ELR (cell line): ENCODE results near the gene FHOD3.
A peak's percentile ranks its signal among the peaks of the same experiment; 100 is the strongest.

Source experiments
- DNase-seq: peaks from one replicate; pipeline ENCODE4 v3.0.0-alpha.2; 2015; ENCODE audit warnings: low read depth

FHOD3 gene

DNA sequence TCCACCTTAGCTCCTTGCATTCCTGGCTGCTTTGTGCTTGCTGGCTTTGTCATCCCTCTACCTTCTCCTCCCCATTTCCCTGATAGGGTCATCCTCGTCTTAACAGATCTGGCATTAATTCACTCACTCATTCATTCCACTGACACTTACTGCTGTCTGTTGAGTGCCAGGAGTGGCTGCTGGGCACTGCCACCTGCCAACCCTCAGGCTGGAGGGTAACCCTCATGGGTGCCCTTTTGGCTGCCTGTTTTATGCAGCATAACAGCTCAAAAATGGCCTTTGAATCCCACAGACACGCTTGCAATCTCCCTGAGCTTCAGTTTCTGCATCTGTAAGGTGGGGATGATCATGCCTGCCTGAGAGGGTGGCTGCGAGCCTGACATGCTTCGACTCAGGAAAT, 25.2 kb downstream of the FHOD3 start:
- DNase-seq: no peak

DNA sequence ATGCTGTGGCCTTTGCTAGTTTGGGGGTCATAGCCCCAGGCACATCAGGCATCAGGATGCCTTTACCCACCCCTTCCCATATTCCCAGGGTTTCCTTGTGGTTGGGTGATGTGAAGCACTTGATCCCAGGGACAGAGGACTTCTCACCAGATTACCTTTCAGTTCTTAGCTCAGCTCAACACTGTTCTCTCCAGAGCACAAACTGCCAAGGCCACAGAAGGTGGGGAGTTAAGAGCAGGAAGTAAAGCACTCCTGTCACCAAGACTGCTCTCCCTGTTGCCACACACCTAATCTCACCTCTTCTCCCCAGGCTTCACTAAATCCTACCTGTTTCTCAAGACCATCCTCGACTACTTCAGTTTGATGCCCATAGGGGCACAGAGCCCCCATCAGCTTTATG, 25.9 kb downstream of the FHOD3 start:
- DNase-seq: no peak

DNA sequence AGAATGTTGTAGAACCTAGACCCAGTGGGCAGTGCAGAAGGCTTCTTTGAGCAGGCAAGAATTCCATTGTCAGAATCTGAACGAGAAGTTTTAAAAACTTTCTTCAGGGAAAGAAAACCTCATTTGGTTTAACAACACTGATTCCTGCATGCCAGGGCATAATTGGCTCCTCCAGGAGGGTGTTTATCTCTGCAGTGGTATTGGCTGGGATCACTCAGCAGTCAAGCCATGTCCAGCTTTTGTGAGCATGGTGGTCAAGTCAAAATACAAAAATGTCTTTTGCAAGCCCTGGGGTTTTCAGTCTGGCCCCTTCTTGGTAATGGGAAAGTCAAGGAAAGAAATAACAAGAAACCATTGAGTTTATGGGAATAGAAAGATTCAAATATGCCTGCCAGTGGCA, 28.3 kb downstream of the FHOD3 start:
- no peak for DNase-seq

DNA sequence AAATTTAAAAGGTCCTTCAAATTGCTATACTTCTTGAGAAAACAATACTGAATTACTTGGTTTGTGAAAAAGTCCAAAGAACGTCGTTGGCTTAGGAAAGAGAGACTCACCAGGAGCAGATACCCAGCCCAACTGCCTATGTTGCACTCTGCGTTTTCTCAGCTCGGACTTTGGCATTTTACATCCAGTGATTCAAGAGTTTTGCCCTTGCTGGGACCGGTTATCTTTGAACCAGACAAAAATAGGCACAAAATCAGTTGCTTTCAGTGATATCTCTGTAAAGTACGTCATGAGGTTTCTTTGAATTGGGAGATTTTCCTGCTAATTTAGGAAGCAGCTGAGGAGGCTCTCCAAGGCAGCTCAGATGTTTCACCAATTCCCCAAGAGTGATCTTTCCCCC, 29.3 kb downstream of the FHOD3 start:
- DNase-seq: no peak

DNA sequence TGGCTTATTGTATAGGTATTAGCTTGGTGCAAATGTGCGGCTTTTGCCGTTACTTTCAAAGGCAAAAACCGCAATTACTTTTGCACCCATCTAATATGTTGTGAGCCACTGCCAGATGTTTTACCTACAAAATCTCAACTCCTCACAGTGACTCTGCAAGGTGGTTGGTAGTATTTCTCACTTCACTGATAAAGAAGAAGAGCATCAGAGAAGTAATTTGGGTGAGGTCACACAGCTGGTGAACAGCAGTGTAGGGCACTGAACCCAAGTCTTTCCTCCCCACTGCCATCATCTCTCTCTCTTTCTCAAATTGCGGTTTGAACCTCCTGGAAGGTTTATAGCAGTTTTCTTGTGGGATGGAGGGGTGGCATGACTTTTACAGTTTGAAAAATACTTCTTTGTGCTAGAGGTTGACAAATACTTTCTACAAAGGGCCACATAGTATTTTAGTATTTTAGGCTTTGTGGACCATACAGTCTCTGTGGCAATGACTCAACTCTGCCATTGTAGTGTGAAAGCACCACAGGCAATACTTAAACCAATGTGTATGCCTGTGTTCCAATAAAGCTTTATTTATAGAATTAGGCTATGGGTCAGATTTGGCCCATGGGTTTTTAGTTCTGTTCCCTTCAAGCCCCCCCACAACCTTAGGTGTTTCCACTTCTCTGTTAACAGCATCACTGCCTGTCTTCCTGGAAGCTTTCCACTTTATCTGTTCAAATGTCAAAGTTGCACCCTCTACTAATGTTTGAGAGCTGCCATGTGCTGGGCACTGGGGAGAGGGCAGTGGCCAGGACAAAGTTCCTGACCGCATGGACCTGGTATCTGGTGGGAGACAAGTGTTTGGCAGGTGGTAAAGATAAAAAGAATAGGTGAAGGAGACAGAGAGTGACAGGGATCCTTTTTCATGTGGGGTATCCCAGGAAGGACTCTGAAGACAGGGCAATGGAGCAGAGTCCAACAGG, 30.1 kb downstream of the FHOD3 start:
- no peak for DNase-seq

DNA sequence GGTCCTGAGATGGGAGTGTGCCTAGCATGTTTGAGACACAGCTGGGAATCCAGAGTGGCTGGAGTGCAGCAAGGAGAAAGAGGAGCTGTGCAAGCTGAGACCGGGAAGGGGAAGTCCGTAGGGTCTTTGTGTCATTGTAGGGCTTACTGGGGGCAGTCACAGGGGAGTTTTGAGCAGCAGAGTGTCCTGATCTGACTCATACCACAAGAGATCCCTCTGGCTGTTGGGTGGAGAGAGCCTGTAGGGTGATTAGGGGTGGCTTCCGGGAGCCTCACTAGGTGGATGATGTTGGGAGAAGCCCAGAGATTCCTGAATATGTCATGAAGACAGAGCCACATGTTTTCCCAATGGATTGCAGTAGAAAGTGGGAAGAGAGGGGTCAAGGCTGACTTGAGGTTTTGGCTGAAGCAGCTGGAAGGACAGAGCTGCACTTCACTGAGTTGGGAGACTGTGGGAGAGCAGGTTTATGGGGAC, 30.9 kb downstream of the FHOD3 start:
- DNase-seq: no peak

DNA sequence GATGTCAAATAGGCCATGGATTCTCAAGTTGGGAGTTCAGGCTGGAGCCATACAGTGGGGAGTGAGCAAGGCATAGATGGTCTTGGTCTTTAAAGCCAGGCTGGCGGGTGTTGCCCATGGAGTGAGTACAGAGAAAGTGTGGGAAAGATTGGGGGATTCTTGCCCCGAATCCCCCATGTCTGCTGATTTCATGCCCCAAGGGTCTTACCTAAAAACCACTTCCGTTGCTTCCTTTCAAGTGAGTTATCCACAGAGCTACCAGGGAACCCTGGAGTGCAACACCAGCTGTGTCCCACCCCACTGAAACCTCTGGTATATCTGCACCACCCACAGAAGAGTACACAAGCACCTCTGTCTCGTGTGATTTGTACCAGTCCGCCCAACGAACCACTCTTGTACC, 31.4 kb downstream of the FHOD3 start:
- no peak for DNase-seq

DNA sequence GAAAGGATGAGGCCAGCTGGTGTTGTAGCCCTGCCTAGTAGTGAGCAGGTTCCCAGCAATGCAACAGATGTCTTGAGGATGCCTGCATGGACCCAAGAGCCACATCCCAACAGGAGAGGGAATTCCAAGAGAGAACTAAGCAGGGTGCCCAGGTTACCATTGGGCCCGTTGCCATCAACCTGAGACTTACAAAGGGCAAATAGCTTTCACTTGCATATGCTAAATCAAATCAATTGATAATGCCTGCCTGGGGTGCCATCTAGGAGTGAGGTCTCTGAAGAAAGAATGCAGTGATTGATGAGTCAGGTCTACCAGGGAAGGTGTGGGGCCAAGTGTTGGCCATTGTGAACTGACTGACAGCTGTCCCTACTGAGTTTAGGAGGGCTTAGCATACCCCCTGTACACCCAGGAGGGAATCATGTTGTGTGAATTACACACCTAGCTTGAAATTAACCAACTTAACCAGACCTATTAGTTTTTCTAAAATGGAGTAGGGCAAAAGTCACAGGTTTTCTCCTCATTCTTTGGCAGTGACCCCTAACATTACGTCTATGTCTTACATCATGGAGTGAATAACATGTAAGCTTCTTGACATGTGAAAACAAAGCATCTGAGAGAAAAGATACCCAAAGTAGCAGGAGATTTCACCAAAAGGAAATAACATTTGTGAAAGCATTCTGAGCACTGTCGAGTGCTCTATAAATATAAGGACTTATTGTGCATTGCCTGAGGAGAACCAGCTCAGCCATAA, 32.3 kb downstream of the FHOD3 start:
- DNase-seq: no peak

DNA sequence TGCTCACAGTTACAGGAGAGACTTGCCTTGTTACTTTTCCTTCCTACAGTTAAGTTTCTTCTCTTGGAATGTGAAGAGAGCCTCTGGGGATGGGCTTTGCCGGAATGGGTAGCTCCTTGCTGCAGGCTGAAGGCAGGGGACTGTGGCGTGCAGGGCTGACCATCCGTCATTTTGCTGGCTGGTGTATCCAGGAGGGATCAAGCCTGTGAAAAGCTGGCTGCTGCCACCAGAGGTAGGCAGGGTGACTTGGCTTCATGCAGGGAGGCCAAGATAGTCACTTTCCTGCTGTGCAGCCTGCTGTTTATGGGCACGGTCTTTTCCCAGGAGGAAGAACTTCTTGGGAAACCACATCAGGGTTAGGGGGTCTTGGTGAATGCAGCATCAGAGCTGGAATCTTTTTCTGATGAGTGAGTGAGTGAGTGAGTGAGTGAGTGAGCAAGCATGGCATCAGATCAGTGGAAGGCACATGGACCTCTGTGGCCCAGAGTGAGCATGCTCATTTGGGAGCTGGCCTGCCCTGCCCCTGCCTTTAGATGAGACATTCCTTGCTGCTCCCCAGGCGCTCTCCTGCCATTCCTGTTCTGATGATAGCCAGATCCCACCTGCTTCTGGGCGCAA, 33.0 kb downstream of the FHOD3 start:
- DNase-seq: peak; percentile 64

DNA sequence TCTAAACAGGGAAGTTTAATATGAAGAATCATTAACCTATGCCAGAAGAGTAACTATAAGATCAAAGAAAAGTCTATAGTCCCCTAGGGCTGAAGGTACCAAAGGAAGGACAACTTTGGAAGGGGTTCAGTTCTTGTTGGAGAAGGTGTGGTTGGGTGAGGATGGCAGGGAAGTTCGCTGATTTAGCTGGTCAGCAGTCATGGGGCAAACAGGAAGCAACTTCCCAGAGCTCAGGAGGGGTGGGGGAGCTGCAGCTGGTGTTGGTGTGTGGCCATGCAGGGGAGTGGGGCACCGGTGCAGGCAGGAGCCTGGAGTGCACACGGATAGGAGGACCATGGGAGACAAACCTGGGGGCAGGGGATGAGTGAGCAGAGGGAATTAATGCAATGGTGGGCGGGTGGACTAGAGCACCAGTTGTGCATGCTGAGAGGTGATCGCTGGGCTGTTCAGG, 34.0 kb downstream of the FHOD3 start:
- DNase-seq: no peak

DNA sequence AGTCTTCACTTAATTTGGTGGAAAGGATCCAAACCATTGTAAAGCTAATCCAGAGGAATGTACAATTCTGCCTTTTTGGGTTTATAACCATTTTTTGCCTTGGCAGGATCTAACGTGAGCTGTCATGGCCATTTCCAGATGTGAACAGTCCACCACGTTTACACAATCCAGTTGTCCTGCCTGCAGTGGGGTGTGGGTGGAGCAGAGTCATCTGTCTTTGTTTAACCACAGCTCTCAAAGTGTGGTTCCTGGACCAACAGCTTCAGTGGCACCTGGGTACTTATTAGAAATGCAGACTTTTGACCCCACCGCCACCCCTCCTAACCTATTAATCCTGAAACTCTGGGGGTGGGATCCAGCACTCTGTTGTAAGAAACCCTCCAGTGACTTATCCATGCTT, 35.9 kb downstream of the FHOD3 start:
- DNase-seq: no peak

DNA sequence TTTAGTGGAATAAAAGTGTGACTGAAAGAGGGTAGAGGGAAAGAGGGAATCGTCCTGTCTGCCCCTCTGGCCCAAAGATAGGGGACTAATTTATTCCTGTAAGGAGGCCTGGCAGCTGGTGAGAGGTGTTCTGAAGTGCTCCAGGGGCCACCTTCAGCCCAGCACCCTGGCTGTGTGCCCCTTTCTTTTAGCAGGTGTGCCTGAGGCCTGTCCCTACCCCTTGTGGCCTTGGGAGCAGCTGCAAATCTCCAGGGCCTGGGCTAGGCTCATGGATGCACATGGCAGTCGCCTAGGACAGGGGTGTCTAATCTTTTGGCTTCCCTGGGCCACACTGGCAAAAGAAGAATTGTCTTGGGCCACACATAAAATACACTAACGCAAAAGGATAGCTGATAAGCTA, 37.3 kb downstream of the FHOD3 start:
- no peak for DNase-seq

DNA sequence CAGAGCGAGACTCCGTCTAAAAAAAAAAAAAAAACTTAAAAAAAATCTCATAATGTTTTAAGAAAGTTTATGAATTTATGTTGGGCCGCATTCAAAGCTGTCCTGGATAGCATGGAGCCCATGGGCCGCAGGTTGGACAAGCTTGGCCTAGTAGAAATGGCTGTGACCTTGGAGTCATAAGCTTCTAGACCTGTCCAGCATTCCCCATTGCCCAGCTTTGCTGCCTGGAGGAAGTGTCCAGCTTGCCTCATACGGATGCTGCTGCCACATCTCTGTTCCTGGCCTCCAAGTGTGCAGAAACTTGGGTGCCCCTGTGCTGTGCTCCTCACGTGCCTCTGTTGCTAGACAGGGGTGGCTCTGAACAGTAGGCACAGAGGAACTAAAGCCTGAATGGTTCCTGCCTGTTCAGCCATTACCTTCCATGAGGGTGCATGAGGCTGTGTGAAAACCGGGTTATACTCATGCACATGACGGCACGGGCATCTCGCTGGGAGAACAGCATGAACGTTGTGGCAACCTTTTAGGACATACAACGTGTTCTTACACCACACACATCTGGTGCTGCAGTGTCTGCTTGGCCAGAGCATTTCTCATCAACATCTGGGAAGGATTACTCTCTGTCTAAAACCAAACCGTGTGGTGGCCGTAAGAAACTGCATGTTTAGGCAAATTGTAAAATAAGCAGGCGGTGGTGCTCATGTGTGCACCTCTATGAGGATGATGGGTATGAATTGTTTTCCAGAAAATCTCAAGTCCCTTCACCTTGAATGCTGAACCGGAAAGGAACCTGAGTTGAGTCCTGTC, 38.2 kb downstream of the FHOD3 start:
- DNase-seq: no peak

DNA sequence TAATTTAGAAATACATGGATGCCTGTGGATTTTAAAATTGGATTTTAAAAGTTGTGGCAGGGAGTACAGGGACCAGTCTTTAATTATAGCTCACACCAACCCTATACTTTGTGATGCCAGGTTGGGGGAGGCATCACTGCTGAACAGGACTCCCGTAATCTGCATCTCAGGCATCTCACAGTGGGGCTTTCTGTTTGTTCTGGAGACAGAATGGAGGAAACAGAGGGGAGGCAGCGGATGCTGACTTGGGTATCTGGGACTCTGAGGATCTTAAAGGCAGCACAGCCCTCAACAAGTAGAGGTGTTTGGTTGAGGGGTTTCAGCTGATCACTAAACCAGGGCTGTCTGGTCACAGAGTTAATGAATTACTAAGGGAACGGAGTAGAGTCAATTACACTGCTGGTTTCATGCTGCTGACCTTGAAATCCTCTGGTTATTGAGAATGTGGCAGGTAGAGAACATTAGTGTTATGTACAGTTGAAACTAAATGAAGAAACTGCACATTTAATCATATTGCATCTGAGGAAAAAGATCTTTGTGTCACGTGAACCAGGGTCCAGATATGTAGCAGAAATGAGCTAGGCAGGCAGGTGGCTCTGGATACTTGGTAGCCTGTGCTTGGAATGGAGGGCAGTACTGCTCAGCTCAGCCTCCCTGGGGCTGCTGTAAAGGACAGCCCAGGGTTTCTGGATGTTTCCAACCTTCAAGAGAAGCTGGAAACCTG, 40.3 kb downstream of the FHOD3 start:
- no peak for DNase-seq

DNA sequence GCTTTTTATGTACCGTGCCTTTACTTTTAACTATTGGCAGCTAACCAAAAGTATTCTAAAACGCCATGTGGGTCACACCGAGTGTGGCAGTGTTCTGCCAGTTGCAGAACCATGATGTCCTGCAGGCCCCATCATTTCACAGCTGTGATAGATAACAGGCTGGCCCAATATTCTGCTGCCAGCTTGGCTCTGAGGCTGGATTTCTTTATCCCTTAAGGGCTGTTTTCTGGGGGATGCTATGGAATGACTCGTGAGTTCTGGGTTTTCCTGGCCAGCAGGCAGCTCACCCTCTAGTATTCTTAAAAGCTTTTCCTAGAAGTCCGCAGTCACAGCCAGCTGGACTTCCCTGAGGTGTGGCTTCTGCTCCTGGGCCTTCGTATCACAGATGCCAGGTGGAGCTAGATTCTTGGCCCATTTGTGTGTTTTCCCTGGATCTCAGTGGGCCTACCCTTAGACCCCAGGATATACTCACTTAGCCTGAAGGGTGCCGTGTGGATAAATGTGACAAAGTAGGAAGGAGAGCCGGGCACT, 41.0 kb downstream of the FHOD3 start:
- DNase-seq: no peak

DNA sequence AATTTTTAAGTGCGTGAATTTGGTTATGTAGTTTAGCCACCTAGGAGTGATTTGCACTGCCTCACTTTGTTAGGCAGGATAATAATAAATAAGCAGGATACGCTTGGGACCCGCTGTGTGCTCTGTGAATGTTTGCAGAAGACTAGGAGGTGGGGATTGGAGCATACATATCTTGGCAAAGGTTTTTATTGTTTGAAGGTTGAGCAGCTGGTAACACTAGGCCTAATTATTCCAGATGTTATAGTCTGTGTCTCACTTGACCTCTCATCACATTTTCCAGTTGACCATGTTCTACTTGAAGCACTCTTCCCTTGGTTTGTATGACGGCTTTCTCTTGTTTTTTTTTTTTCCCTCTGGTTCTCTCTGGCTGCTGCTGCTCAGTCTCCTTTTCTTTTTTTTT, 42.7 kb downstream of the FHOD3 start:
- DNase-seq: no peak

DNA sequence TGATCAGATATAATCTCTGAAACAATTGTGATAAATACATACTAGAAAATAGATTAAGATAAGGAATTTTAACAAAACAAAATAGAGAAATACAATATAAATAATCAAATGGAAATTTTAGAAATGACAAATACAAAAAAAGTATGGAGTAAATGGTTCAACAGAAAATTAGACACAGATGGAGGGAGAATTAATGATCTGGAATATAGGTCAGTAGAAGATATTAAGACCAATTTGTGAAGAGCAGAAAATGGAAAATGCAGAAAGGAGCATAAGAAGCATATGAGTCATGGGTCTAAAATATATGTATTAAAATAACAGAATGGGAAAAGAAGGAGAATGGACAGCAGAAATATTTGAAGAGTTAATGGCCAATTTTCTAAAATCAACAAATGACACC, 44.4 kb downstream of the FHOD3 start:
- no peak for DNase-seq

DNA sequence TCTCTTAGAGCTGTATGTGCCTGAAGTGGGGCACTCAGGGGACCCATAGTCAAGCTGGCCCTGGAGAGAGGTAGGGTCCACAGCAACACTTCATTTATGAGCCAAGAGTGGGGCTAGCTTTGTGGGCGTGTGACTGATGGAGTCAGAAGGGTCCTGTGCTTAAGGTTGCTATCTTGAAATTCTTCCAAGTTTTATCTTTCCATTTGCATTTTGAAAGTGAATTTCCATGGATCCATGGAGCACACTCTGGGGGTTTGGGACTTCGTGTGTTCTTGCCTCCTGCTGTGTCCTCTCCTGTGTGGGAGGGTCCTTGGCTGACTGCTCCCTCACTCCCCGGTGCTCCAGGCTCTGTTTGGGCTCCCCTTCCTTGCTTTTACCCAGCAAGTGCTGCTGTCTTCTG, 50.8 kb downstream of the FHOD3 start:
- no peak for DNase-seq

DNA sequence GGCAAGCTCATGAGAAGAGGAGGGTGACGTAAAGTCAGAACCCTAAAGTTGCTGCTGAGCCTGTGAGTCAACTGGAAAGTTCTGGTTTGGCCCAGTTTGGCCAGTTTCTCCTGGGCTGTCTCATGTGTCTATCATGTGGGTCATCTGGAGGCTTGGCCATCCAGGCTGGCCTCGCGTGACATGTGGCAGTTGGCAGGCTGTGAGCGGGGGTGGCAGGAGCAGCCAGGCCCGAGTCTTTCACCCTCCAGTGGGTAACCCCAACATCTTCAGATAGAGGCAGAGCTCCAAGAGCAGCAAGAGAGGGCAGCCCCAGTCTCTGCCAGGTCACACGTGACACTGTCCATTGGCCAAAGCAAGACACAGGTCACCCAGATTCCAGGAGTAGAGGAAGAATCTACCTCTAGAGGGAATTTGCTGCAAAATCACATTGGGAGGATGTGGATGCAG, 51.5 kb downstream of the FHOD3 start:
- DNase-seq: no peak

DNA sequence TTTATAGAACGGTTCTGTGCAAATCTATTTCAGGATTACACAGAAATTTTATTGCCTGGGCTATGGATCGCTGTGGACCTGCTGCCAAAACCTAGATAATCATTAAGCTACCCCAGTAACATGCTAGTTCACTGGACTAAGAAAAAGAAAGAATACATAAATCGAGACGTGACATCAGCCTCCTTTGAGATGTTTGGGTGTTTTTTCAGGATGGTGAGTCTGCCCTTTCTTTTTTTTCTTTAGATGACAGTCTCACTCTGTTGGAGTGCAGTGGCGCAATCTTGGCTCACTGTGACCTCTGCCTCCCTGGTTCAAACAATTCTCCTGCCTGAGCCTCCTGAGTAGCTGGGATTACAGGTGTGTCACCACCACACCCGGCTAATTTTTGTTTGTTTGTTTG, 52.0 kb downstream of the FHOD3 start:
- DNase-seq: peak; percentile 35

DNA sequence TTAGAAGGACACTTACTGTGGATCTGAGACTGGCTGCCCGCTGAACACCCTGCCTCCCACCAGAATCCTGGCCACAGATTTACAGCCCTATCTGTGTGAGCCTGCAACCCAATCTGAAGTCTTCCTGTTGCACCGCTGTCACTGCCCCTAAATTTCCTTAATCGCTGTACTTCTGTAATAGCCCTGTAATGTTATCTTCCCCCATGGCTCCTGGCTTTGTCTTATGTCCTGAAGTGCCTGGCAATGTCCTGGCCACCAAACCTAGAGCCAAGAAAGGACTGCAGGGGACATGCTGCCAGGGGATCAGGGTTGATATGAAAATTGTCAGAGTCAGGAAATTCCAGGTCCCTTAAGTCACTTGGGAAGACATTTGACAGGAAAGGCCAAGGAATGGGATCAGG, 52.7 kb downstream of the FHOD3 start:
- DNase-seq: no peak
